Measurements from ENCODE around the gene HLA-E. TPM values are rescaled to one million over a fixed set of nuclear protein-coding genes. Genes with fewer than 3 reads are reported as not detected.
"Not testable (repeated sequence)": the region's sequence is repeated elsewhere in the genome, so short reads cannot be mapped to it uniquely, and the experiment has no call there.

The HLA-E gene
- total RNA-seq, 4 donors from 2014 or later, result 313 to 404 (median 383) TPM

GRCh38 chr6:30515944-30516753 lies 26.8 kb downstream of the HLA-E start:
- Histone ChIP-seq H3K4me3 (peak overlapping the region; percentile 41 to 66 (median 46)), H3K9me3 (no peaks in the 10 kb centered on the region), H3K27me3 (no peaks in the 10 kb centered on the region), H3K4me1 (peaks cover 0 to 7% (median 2%) of the 10 kb centered on the region in 4 donors), H3K27ac (peak overlapping the region; percentile 93 to 96 (median 96)), H3K36me3 (no peaks in the 10 kb centered on the region)
- TF ChIP-seq, protein P1, sequence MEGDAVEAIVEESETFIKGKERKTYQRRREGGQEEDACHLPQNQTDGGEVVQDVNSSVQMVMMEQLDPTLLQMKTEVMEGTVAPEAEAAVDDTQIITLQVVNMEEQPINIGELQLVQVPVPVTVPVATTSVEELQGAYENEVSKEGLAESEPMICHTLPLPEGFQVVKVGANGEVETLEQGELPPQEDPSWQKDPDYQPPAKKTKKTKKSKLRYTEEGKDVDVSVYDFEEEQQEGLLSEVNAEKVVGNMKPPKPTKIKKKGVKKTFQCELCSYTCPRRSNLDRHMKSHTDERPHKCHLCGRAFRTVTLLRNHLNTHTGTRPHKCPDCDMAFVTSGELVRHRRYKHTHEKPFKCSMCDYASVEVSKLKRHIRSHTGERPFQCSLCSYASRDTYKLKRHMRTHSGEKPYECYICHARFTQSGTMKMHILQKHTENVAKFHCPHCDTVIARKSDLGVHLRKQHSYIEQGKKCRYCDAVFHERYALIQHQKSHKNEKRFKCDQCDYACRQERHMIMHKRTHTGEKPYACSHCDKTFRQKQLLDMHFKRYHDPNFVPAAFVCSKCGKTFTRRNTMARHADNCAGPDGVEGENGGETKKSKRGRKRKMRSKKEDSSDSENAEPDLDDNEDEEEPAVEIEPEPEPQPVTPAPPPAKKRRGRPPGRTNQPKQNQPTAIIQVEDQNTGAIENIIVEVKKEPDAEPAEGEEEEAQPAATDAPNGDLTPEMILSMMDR (IDR thresholded peaks at IDR 0.05), result no peak
- peak; percentile 31 to 67 for TF ChIP-seq POLR2A (IDR thresholded peaks at IDR 0.05)
- peak; percentile 88 to 98 (median 93) for DNase-seq

DNA sequence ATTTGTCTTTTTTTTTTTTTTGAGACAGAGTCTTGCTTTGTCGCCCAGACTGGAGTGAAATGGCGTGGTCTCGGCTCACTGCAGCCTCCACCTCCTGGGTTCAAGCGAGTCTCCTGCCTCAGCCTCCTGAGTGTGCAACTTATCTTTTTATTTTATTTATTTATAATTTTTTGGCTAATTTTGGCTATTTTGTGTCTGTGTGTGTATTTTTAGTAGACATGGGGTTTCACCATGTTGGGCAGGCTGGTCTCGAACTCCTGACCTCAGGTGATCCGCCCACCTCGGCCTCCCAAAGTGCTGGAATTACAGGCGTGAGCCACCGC lies 27.4 kb downstream of the HLA-E start:
- H3K27me3 ChIP-seq, H3K36me3 ChIP-seq, H3K9me3 ChIP-seq, DNase-seq: not testable (repeated sequence)
- Histone ChIP-seq H3K27ac (peak overlapping the region; percentile 60 to 96 (median 94)), H3K4me1 (peaks cover 0 to 10% (median 2%) of the 10 kb centered on the region in 4 donors), H3K4me3 (peak overlapping the region in 2 of 4 donors; percentile 51 to 66)

GRCh38 chr6:30517767-30518504 lies 28.6 kb downstream of the HLA-E start:
- peak overlapping the region in 1 of 4 donors; percentile 49 for H3K27ac ChIP-seq
- H3K36me3 ChIP-seq, H3K4me3 ChIP-seq, H3K27me3 ChIP-seq, H3K9me3 ChIP-seq, DNase-seq: not testable (repeated sequence)
- H3K4me1 ChIP-seq, result peaks cover 0 to 10% (median 2%) of the 10 kb centered on the region in 4 donors

DNA sequence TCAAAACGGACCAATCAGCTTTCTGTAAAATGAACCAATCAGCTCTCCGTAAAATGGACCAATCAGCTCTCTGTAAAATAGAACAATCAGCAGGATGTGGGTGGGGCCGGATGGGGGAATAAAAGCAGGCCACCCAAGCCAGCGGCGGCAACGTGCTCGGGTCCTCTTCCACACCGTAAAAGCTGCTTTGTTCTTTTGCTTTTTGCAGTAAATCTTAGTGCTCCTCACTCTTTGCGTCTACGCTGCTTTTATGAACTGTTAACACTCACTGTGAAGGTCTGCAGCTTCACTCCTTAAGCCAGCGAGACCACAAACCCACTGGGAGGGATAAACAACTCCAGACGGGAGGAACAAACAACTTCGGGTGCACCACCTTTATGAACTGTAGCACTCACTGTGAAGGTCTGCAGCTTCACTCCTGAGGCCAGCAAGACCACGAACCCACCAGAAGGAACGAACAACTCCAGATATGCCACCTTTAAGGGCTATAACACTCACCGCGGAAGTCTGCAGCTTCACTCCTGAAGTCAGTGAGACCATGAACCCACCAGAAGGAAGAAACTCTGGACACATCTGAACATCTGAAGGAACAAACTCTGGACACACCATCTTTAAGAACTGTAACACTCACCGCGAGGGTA lies 29.3 kb downstream of the HLA-E start:
- H3K36me3 ChIP-seq, H3K27ac ChIP-seq, DNase-seq, H3K4me3 ChIP-seq, H3K27me3 ChIP-seq, H3K9me3 ChIP-seq: not testable (repeated sequence)
- peaks cover 0 to 10% (median 2%) of the 10 kb centered on the region in 4 donors for H3K4me1 ChIP-seq

DNA sequence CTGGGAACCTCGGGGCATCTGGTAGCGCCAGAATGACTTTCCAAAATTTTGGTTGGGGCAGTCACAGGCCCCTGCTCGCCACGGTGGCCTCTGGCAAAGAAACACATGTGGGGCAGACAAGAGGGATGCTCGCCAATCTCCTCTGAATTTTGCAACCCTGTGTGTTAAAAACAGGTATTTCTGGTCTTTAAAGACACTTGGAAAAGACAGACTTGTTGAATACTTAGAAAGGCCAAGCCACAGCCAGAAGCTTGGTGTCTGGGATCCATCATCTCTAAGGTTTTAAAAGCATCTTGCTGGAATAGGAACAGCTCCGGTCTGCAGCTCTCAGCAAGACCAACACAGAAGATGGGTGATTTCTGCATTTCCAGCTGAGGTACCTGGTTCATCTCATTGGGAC lies 31.2 kb downstream of the HLA-E start:
- Histone ChIP-seq H3K9me3 (no peaks in the 10 kb centered on the region), H3K27me3 (no peaks in the 10 kb centered on the region), H3K27ac (peak overlapping the region in 2 of 4 donors; percentile 19 to 40), H3K4me3 (no peak overlapping the region), H3K4me1 (peaks cover 0 to 10% (median 2%) of the 10 kb centered on the region in 4 donors), H3K36me3 (no peaks in the 10 kb centered on the region)
- DNase-seq, result no peak
- TF ChIP-seq, protein P1 (IDR thresholded peaks at IDR 0.05), result no peak
- TF ChIP-seq POLR2A (IDR thresholded peaks at IDR 0.05), result no peak

DNA sequence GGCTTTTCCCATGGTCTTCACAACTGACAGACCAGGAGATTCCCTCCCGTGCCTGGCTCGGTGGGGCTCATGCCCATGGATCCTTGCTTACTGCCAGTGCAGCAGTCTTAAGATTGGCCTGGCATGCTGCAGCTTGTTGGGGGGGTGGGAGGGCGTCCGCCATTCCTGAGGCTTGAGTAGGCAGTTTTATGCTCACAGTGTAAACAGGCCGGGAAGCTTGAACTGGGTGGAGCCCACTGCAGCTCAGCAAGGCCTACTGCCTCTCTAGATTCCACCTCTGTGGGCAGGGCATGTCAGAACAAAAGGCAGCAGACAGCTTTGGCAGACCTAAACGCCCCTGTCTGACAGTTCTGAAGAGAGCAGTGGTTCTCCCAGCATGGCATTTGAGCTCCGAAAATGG lies 31.8 kb downstream of the HLA-E start:
- peak in 2 of 3 donors; percentile 59 to 63 for DNase-seq
- H3K9me3 ChIP-seq, H3K36me3 ChIP-seq, H3K4me3 ChIP-seq, H3K27me3 ChIP-seq: not testable (repeated sequence)
- peaks cover 0 to 10% (median 2%) of the 10 kb centered on the region in 4 donors for H3K4me1 ChIP-seq
- H3K27ac ChIP-seq, result peak overlapping the region in 2 of 4 donors; percentile 19 to 40

DNA sequence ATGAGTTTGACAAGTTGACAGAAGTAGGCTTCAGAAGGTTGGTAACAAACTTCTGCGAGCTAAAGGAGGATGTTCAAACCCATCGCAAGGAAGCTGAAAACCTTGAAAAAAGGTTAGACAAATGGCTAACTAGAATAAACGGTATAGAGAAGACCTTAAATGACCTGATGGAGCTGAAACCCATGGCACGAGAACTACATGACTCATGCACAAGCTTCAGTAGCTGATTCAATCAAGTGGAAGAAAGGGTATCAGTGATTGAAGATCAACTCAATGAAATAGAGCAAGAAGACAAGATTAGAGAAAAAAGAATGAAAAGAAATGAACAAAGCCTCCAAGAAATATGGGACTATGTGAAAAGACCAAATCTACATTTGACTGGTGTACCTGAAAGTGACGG lies 32.6 kb downstream of the HLA-E start:
- not testable (repeated sequence) for H3K9me3 ChIP-seq, H3K27ac ChIP-seq, H3K4me3 ChIP-seq, DNase-seq, H3K27me3 ChIP-seq, H3K36me3 ChIP-seq
- peaks cover 0 to 10% (median under 1%) of the 10 kb centered on the region in 4 donors for H3K4me1 ChIP-seq

DNA sequence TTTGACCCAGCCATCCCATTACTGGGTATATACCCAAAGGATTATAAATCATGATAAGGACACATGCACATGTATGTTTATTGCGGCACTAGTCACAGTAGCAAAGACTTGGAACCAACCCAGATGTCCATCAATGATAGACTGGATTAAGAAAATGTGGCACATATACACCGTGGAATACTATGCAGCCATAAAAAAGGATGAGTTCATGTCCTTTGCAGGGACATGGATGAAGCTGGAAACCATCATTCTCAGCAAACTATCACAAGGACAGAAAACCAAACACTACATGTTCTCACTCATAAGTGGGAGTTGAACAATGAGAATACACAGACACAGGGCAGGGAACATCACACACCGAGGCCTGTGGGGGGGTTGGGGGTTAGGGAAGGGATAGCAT lies 37.1 kb downstream of the HLA-E start:
- DNase-seq, H3K36me3 ChIP-seq, H3K4me3 ChIP-seq, H3K27ac ChIP-seq, H3K27me3 ChIP-seq, H3K9me3 ChIP-seq: not testable (repeated sequence)
- peaks cover 0 to 11% (median 5%) of the 10 kb centered on the region in 4 donors for H3K4me1 ChIP-seq

- not testable (repeated sequence) for H3K27me3 ChIP-seq, H3K9me3 ChIP-seq, H3K36me3 ChIP-seq, H3K4me3 ChIP-seq
- peak in 1 of 3 donors; percentile 38 for DNase-seq
- H3K27ac ChIP-seq, result peak overlapping the region in 1 of 4 donors; percentile 50
- peaks cover 0 to 15% (median 7%) of the 10 kb centered on the region in 4 donors for H3K4me1 ChIP-seq
Measured at GRCh38 chr6:30529349-30529875, 40.1 kb downstream of the HLA-E start.
